ENCODE results near the gene RGR.

DNA sequence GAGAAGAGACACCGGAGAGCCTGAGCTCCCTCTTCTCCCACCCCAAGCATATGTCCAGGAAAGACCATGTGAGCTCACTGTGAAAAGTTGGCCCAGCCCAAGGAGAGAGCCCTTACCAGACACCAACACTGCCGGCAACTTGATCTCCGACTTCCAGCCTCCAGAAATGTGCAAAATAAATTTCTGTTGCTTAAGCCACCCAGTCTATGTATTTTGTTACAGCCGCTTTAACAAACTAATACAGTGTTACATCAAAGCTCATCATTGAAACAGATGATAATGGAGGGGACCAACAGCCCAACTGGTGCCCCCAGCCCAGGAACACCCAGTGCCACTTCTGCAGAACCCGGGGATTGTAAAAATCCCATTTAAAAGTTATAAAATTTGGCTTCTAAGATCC is 18.9 kb downstream of the RGR start:
- TF ChIP-seq POLR2A (IDR thresholded peaks at IDR 0.05) (no peak), CTCF (IDR thresholded peaks at IDR 0.05) (no peak)

All from body of pancreas (tissue), 4 donors.